SKM-1 treated with dmso at 0.1 percent for 144 hours (cell line): ENCODE data around the gene CA12.

Experiments
- DNase-seq: peaks from one replicate; lab custom pipeline; 2025; ENCODE audit not compliant: unreplicated experiment; lab: John Stamatoyannopoulos, UW

CA12 gene

DNA sequence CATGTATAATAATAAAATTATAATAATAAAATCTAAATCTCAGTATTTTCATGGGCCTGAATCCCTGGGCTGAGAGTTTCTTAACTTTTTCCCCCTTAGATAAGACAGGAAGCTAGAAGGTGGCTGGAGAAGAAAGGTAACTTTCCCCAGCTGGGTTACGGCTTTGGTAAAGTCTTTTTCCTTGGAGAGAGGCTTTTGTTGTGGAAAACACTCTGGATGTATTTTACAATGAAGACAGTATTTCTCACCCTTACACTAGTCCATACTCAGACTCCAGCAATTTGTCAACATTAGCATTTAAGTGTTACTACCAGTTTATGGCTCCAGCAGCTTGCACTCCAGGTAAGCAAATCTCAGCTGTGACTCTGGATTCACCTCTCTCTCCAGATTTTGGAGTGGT, 69.4 kb downstream of the CA12 start:
- no peak for DNase-seq

DNA sequence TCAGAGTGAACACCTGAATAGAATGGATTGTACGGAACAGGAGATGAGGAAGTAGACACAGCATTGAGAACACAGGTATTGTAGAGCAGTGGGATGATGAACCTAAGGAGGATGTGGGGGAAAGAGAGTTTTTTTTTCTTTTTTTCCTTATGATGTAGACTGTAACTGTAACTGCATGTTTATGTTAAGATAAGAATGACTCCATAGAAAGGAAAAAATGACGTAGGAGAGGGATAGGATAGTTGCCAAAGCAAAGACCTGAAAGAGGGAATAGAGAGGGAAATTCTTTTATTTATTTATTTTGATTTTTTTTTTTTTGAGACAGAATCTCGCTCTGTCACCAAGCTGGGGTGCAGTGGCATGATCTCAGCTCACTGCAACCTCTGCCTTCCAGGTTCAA, 71.0 kb downstream of the CA12 start:
- DNase-seq: no peak

- DNase-seq: no peak
These were observed 72.7 kb downstream of the CA12 start for GRCh38 chr15:63308947-63309346.

DNA sequence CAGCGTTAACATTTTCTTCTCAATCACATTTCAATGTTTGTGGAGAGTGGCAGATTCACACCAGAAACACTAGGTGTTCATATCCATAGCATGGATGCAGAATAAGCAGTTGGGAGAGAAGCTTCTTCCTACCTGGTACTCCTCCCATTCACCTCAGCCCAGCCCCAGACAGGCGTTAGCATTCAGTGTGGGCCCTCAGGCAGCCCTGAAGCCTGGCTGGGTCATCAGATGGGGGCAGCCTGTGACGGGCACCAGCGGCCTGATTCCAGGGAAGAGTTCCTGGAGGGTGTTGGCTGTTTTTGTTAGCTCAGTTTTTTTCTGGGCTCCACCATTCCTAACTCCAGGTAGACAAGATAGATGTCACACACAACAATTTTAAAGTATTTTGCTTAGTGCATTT, 73.2 kb downstream of the CA12 start:
- DNase-seq: no peak

DNA sequence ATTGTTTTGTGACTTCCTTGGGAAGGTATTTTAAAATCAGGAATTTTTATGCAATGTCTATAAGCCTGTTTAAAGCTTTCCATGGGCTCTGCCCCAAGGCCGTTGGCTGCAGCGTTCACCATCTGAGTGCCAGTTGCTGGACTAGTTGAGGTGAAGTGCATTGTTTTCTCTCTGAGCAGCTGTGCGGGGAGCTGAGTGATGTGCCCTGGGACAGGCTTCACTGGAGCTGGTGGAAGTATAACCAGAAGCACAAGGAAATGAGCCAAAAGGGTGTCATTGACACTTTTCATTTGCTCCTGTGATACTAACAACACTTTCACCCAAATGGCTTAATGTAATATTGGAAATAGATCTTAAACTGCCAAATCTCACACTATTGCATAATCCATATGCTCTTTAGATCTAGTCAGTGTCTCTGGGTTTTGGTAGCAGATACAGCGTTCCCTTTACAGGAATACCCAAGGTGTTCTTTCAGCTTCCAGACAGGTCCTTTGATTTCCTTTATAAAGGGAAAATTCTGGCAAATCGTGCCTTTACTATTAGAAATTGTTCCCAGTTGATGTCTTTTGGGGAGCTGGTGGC, 75.1 kb downstream of the CA12 start:
- no peak for DNase-seq

- no peak for DNase-seq
These were observed 76.4 kb downstream of the CA12 start for GRCh38 chr15:63305260-63305659.

DNA sequence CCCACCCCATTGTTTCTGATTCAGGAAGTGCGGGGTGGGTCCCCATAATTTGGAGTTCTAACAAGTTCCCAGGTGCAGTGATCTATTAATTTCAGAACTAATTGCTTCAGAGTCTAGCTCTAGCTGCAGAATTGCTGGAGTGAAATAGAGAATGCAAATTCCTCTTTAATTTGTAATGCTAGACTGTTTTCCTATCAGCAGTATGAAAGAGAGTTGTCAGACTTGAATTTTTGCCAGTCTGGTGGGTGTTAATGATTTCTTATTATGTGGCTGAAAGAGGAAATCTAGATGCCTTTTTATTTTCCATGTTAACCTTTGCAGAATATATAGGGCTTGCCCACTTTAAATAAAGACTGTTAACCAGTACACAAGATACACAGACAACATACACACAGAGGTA, 80.6 kb downstream of the CA12 start:
- no peak for DNase-seq

DNA sequence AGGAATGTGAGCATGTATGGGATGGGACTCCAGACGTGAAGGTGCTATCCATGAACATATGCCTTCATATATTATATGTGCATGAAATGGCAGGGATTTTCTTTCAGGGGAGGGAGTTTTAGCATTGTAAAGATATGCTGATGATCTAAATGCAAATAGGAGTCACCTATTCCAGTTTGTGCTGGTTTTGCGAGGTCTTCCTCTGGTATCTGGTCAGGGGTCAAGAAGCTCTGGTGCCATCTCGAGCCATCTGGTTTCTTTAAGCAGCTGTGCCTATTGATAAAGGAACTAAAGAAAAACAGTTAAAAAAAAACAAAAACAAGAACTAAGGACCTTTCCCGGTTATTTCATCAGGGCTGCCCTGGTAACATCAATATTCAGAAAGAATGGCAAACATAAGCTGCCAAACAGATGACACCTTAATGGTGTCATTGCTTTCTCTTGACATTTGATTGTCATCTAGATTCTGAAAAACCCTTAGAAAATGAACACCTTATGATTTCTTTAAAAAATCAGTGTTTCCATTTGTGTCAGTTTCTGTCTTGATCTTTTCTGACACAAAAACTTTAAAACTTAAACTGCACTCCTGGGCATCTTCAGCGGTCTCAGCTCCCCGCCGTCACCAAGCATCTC, 81.6 kb downstream of the CA12 start:
- no peak for DNase-seq

GRCh38 chr15:63296195-63296594, 85.5 kb downstream of the CA12 start:
- DNase-seq: no peak

DNA sequence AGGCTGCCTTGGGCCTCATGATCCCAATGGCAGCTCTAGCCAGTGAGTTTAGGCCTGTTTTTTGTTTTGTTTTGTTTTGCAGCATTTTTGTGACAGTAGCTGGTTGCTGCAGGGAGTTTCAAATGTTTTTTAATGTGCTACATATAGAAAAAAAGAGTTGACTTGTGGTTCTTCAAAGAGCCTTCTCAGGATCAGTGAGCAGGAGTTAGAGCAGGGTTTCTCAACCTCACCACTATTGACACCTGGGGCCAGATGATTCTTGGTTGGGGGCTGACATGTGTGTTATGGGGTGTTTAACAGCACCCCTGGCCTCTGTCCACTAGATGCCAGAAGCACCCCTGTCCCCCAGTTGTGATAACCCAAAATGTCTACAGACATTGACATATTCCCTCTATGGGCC, 86.3 kb downstream of the CA12 start:
- no peak for DNase-seq

- DNase-seq: no peak
These were observed 87.3 kb downstream of the CA12 start for GRCh38 chr15:63294359-63294758.

DNA sequence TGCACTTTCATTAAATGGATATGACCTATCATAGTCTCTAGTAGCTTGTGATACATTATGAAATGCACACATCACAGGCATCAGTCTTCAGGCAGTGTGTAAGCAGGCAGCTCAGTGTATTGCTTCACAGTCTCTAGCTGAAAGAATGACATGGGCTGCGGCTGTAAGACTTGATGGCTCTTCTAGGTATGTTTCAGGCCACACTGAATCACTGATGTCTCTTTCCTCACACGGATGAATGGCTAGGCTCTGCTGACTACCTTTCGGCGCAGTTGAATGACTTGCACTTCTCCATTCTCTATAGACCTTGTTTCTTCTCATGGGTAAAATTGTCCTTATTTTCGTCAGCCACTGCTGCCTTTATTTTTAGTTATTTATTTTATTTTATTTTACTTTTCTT, 88.9 kb downstream of the CA12 start:
- no peak for DNase-seq

GRCh38 chr15:63292241-63292640, 89.4 kb downstream of the CA12 start:
- no peak for DNase-seq

GRCh38 chr15:63291507-63291906, 90.1 kb downstream of the CA12 start:
- DNase-seq: no peak

- peak; percentile 41 for DNase-seq
These were observed 92.8 kb downstream of the CA12 start for GRCh38 chr15:63288778-63289378.

- no peak for DNase-seq
These were observed 93.3 kb downstream of the CA12 start for GRCh38 chr15:63288342-63288741.

DNA sequence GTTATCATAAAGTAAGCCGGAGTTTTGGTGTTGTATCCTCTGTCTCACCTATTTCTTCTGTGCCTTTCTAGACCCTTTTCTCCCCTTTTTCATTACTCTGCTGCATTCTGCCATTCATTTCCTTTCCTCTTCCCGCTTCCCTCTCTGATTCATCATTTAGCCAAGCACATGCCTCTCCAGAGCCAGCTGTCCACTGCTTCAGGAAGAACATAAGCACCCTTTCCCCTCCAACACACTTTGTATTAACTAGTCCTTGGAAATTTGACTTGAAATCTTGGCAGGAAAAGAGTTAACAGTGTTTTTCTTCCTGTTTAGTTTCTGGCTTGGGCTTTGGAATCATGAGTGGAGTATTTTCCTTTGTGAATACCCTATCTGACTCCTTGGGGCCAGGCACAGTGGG, 94.5 kb downstream of the CA12 start:
- DNase-seq: no peak

GRCh38 chr15:63284335-63284734, 97.3 kb downstream of the CA12 start:
- DNase-seq: no peak

GRCh38 chr15:63283126-63283525, 98.5 kb downstream of the CA12 start:
- DNase-seq: peak; percentile 62

DNA sequence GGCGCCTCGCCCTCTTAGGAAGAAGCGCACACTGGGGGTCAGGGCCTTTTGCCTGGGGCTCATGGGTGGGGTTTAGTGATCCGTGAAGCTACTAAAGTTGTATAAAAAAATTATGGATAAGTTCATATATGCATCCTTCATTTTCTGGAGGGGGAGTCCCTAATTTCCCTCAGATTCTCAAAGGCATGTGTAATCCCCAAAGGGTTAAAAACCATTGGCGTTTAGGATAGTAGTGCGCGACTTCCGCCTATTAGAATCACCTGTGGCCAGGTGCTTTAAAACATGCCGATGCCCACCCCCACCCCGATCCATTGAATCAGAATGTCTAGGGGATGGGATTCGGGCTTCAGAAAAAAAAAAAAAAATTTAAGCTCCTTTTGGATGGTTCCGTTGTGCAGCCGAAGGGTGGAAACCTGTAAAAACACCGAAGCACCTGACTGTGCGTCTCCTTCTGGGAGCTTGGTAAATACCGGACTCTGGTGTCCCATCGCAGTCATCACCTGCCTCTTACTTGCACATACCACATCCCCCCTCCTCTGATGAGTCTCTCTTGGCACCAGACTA, 103.7 kb downstream of the CA12 start:
- no peak for DNase-seq

- DNase-seq: peak; percentile 75
These were observed 104.4 kb downstream of the CA12 start, which contains the start of gene APH1B for GRCh38 chr15:63277038-63277892. Gene APH1B, plus strand, starts transcription at chr15:63277605. Its CDS starts 19 bp downstream, at chr15:63277624.
